ES-I3 (cell line): ENCODE results near the gene QRICH1.

Source experiments
- H3K36me3 ChIP-seq: 2 replicates; pipeline ENCODE4 v1.6.1; 2013; ENCODE audit warnings: mild to moderate bottlenecking, low read length, control low read depth, moderate library complexity; ENCODE audit not compliant: insufficient read depth
- H3K4me1 ChIP-seq: 2 replicates; pipeline ENCODE4 v1.6.1; 2013; ENCODE audit warnings: mild to moderate bottlenecking, control low read depth, low read length; ENCODE audit not compliant: insufficient read depth
- H3K9ac ChIP-seq: 2 replicates; pipeline ENCODE4 v1.6.1; 2013; ENCODE audit warnings: low read depth, mild to moderate bottlenecking, low read length, moderate library complexity
- H3K9me3 ChIP-seq: 2 replicates; pipeline ENCODE4 v1.6.1; 2013; ENCODE audit warnings: mild to moderate bottlenecking, low read length, moderate library complexity; ENCODE audit not compliant: control insufficient read depth, insufficient read depth

QRICH1 gene

DNA sequence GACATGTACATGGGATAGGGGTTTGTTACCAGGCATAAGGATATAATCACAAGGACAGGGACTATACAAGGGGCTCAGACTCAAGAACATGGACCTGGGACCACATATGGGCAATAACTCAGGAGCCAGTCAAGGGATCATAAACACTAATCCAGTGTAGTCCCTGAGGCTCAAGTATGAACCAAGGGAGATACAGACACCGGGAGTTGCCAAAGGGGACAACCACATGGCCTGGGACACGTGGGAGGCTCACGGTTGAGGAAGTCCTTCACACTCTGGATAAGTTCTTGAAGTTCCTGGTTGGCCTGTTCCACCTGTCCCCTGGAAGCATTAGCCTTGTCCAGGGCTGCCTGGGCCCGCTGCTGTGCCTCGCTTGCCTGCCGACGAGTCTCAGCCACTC, 28.6 kb upstream of the QRICH1 start:
- H3K36me3 ChIP-seq = peaks cover 13% of the 10 kb centered on the region
- H3K9me3 ChIP-seq = no peaks in the 10 kb centered on the region
- no peaks in the 10 kb centered on the region for H3K4me1 ChIP-seq
- H3K9ac ChIP-seq = no peak overlapping the region

DNA sequence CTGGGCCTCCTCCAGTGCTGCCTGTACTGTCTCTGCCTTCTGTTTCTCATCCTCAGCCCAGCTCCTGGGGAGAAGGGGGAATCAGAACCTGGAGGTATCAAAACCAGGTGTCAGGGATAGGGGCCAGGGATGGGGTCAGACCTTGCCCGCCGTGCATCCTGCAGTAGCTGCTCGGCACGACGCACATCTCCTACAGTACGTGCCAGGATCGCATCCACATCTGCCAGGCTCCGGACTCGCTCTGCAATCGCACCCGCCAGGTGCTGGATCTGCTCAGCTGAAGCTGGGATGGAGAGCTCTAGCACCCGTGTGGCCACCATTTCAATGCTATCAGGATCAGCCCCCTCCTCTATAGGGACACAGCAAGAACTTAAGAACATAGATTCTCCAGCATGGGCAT, 28.2 kb upstream of the QRICH1 start:
- no peaks in the 10 kb centered on the region for H3K9me3 ChIP-seq
- no peaks in the 10 kb centered on the region for H3K4me1 ChIP-seq
- peaks cover 16% of the 10 kb centered on the region for H3K36me3 ChIP-seq
- no peak overlapping the region for H3K9ac ChIP-seq

DNA sequence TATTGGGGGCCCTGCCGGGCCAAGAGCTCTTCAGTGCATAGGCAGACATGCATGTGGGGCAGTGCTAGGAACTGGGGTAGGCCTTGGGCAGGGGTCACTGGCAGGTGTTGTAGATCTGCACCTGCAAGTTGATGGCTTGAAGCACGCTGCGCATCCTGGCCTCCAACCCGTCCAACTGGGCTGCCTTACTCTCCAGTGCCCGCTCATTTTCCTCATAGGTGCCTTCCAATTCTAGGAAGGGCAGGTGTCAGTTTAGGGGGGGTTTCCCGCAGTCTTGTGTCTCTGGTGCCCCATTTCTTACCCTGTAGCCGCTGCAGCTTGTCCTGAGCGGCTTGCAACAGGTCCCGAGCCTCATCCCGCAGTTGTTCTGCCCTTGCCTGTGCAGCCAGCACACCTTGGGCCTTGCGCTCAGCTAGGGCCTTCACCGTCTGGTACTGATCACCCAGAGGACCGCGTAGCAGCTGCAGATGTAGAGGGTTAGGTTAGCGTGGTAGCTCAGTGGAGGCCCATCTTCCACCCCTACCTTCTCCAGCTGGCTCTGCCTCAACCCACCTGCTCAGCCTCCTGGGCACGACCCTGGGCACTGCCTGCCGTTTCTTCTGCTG, 27.4 kb upstream of the QRICH1 start:
- Histone ChIP-seq H3K9ac (peak overlapping the region; percentile 80), H3K4me1 (no peaks in the 10 kb centered on the region), H3K9me3 (no peaks in the 10 kb centered on the region), H3K36me3 (peaks cover 21% of the 10 kb centered on the region)

DNA sequence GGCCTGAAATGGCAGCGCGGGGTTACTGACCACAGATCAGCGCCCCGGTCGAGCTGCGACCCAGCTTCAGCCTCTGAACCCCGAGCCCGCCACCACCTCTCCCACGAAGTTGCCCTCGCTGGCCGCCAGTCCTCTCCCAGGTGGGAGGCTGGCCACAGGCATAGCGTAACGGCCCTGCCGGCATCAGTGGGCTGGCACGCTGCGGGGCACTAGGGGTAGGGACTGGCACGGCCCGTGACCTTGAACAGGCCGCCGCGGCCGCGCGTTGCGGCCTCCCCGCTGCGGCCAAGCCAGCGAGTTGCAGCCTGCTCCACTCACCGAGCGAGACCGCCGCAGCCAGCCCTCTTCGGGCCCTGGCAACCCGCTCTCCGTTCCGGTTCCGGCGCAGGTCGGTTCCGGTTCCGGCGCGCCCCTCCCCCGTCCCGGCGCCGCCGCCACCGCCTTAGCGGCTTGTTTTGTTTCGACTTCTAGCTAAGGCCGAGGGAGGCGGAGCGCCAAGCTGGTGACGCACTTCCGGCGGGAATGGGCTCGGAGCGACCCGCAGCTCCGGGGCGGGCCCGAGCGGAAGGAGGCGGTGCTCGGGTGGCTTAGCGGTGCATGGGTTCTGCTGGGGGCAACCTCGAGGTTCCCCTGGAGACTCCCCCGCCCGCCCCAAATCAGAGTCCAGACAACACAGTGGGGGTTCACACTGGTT, 26.7 kb upstream of the QRICH1 start, which contains the start of gene USP19:
USP19 (minus strand) TSS at position 386 of the 694 bp plus-strand sequence. CDS start 1,678 bp downstream, outside the sequence.
- Histone ChIP-seq H3K9ac (peak within 1 kb of the TSS; percentile 80), H3K36me3 (peaks cover 21% of the 10 kb centered on the region), H3K9me3 (no peaks in the 10 kb centered on the region), H3K4me1 (no peaks in the 10 kb centered on the region)

DNA sequence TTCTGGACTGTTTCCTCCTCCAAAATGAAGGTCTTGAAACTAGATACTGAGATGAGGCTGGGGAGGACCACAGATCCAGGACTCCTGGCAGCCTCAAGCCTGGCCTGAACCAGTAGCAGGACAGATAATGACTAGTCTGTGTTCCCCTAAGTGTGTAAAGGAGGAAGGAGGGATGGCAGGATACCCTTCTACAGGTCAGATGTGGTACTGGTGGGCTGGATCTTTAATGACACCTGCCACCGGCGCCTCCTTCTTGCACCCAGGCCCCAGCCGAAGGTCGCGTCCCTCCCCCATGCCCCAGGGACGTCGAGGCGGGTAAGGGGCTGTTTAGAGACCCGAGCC, 26.2 kb upstream of the QRICH1 start:
- no peaks in the 10 kb centered on the region for H3K9me3 ChIP-seq
- no peaks in the 10 kb centered on the region for H3K4me1 ChIP-seq
- peaks cover 25% of the 10 kb centered on the region for H3K36me3 ChIP-seq
- peak overlapping the region; percentile 80 for H3K9ac ChIP-seq

DNA sequence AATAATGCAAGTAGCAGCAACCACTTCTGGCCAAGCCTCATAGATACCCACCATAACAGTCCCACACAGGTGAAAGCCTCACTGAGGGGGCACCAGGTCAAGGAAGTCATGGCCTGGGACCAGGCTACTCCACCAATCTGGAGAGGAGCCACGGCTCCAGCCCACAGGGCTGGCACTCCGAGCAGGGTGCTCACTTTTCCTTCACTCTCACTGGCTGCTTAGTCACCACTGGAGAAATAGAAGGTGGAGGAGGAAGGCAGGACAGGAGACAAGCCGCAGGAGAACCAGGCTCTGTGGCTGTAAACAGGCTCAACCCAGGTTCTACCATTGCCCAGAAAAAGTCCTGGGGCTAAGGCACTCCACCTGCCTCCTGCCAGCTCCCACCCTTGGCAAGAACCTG, 25.6 kb upstream of the QRICH1 start:
- H3K9ac ChIP-seq = peak overlapping the region; percentile 80; the same call in 1 of the 2 replicates
- no peaks in the 10 kb centered on the region for H3K4me1 ChIP-seq
- H3K9me3 ChIP-seq = no peaks in the 10 kb centered on the region
- H3K36me3 ChIP-seq = peaks cover 25% of the 10 kb centered on the region

DNA sequence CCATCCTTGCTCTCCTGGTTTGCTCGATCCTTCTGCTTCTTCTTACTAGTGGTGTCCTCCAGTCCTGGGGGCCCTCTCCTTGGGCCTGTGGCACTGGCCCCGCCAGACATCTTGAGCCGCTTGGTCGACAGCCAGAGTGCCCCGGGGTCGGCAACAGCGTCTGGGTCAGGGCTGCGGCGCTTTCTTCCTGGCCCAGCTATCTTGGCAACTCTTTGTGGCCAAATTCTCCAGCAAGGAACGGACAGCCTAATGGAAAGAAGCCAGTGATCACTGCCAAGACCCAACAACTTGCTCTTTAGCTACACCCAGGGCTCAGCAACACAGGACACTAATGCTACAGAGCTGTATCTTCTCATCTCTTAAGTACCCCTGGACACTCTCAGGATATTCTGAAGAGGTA, 25.2 kb upstream of the QRICH1 start:
- Histone ChIP-seq H3K9ac (no peak overlapping the region), H3K4me1 (no peaks in the 10 kb centered on the region), H3K9me3 (no peaks in the 10 kb centered on the region), H3K36me3 (peaks cover 29% of the 10 kb centered on the region)

DNA sequence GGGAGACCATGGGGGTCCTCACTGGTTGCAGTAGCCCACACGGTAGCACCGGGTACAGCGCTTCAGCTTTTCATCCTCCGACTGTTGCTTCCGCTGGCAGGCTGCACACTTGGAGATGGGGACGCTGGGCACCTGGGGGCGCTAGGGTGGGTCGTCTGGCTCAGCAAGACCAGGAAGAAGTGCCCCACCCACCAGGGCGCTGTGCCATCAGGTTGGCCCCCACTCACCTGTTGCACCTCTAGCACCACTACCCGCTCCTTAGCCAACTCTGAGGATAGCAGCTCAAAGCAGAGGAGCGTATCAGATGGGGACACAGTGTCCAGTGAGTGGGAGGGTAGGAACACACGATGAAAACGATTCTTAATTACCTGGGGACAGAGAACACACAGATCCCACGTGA, 18.4 kb upstream of the QRICH1 start:
- no peaks in the 10 kb centered on the region for H3K4me1 ChIP-seq
- H3K9me3 ChIP-seq = no peaks in the 10 kb centered on the region
- peaks cover 39% of the 10 kb centered on the region for H3K36me3 ChIP-seq
- no peak overlapping the region for H3K9ac ChIP-seq

DNA sequence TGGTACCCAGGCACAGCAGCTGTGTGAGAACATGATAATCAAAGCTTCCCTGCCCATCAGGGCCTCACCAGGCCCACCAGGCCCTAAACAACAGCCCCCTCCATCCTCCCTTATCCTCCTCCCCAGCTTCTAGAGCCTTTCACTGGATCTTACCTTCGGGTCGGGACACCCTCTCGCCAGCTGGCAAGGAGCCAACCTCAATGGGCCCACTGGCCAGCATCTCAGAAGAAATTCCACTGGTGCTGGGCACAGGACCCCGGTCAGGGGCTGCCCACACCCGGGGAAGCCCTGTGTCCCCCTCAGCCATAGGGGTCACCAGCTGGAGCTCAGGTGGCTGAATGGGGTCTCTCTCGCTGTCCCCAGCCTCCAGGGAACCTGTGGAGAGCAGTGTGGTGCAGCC, 17.5 kb upstream of the QRICH1 start:
- no peaks in the 10 kb centered on the region for H3K9me3 ChIP-seq
- H3K36me3 ChIP-seq = peaks cover 33% of the 10 kb centered on the region
- H3K4me1 ChIP-seq = no peaks in the 10 kb centered on the region
- H3K9ac ChIP-seq = no peak overlapping the region

DNA sequence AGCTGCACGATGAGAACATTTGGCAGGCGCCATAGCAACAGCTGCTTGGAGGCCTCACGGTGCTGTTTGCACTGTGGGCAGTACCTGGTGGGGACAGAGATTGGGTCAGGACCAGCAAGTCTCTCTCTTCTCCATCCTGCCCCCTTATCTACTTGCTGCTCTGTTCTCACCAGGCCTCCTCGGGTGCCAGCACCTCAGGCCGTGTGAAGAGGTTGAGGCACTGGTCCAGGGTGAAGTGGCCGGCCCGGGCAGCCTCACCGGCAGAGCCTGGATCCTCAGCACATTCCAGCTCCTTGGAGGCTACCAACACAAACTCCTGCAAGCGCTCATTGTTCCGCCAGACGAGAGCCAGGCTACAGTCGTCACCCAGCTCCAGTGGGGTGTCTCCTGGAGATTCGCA, 16.9 kb upstream of the QRICH1 start:
- Histone ChIP-seq H3K4me1 (0 out of 2 replicates have a peak, but pooled peaks cover under 1% of the 10 kb centered on the region), H3K36me3 (peaks cover 33% of the 10 kb centered on the region), H3K9ac (no peak overlapping the region), H3K9me3 (no peaks in the 10 kb centered on the region)

DNA sequence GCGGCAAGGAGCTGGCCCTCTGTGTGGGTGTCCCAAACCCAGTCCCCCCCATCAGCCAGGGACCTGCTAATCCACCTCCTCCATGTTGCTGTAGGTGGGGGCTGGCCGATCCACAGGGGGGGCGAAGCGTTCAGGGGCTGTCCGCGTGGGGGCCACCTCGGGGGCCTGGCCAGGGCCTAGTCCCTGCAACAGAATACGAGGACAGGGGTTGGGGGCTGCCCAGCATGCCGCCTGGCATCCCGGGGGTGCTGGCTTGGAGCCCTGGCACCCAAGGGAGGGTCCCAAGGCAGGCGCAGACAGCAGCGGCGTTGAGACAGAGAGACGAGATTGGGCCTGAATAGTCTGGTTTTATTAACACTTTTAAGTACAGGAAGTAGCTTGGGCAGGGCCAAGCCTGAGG, 14.5 kb upstream of the QRICH1 start:
- no peak overlapping the region for H3K9ac ChIP-seq
- peaks cover 21% of the 10 kb centered on the region for H3K36me3 ChIP-seq
- no peaks in the 10 kb centered on the region for H3K9me3 ChIP-seq
- 0 out of 2 replicates have a peak, but pooled peaks cover 3% of the 10 kb centered on the region for H3K4me1 ChIP-seq

DNA sequence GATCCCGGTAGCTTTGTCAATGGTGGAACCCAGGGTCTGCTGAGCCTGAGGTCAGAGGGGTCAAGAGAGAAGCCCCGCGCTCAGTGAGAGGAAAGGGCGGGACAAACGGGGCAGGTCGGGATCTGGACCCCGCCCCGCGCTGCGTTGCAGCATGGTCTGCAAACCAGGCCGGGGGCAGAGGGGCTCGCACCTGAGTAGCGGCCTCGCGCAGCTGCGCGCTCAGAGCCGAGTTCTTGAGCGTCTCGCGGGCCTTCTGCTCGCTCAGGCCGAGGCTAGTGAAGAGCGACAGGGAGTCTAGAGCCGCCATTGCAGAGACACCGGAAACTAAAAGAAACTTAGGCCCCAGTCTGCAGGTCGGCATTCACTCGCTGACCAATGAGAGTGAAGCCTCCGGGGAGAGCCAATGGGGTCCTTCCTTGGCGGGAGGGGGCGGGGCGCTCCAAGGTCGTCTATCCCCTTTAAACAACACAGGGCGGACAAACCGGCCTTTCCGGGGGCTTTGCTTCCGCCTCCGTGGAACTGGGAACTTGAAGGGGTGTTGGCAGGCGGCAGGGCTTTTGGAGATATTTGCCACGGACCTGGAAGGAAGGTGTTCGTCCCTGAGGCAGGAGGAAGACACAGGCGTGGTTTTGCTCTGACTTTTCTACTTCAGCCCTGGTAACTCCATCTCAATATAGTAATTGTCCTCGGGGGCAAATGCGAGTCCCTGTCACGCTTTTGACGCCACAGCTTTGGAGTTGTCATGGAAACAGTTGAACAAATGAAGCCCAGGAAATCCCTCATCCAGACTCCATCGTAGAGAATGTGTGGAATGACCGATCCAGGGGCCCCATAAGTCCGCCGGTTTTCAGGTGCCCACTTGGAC, 10.8 kb upstream of the QRICH1 start, which contains the start of gene QARS1:
QARS1 (minus strand) TSS at position 331 of the 865 bp plus-strand sequence; CDS start at position 307, 24 bp downstream.
- Histone ChIP-seq H3K4me1 (0 out of 2 replicates have a peak, but pooled peaks cover 3% of the 10 kb centered on the region), H3K36me3 (peaks cover 20% of the 10 kb centered on the region), H3K9ac (peak within 1 kb of the TSS; percentile 72), H3K9me3 (no peaks in the 10 kb centered on the region)

DNA sequence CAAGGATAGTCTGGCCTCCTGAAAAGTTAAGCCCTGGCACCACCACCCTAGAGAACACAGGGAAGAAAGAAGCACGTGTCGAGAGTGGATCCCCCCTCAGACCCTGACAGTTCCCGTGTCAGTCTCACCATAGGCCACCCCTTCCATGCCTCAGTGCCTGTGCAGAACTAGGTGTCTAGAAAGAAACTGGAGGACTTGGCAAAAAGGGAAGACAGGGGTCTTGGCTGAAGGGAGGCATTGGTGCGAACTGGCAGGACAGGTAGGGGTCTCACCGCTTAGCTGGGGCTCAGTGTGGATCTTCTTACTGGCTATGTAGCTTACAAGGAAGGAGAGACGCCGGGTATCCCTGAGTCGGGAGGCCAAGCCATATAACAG, 10.2 kb upstream of the QRICH1 start:
- peaks cover 23% of the 10 kb centered on the region for H3K36me3 ChIP-seq
- 0 out of 2 replicates have a peak, but pooled peaks cover 3% of the 10 kb centered on the region for H3K4me1 ChIP-seq

DNA sequence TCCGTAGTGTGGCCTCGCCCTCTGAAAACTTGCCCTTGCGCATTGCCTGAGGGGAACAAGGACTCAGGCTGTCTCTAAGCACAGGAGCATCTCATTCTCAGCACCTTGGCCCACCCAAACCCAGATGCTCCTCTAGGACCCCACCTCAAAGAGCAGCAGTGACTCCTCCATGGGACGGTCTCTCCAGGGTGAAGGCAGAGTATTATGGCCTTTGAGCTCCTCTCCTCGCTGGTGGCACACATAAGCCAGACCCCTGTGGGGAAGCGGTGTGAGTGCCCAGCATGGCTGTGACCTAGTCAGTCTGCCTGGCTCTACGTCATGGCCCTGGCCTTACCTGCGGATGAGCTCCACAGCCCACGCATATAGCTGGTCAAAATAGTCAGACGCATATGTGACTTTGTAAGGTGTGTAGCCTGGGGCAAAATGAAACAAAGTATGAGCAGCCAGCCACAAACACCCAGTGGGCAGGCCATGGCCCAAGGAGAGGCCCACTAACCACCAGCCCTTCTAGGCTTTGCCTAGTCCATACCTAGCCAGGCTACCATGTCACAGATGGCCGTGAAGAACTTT, 6.3 kb upstream of the QRICH1 start:
- Histone ChIP-seq H3K4me1 (no peaks in the 10 kb centered on the region), H3K36me3 (peaks cover 28% of the 10 kb centered on the region), H3K9me3 (no peaks in the 10 kb centered on the region), H3K9ac (no peak overlapping the region)

More for the DNA sequence above, 10.2 kb upstream of the QRICH1 start:
- peak overlapping the region; percentile 72 for H3K9ac ChIP-seq
- no peaks in the 10 kb centered on the region for H3K9me3 ChIP-seq
